Glutamatergic neuron (in vitro differentiated cells): Measurements from ENCODE around the gene AMMECR1. TPM values are rescaled to one million over a fixed set of nuclear protein-coding genes. Genes with fewer than 3 reads are reported as not detected.

Source experiments
- DNase-seq: peaks from one replicate; pipeline ENCODE4 v3.0.0; 2022
- H3K27ac Mint-ChIP-seq: one replicate; pipeline ENCODE4 v1.8.0; 2020; ENCODE audit warnings: mild to moderate bottlenecking, mixed read lengths, inconsistent platforms; ENCODE audit not compliant: unreplicated experiment
- H3K27me3 Mint-ChIP-seq: one replicate; pipeline ENCODE4 v1.8.0; 2020; ENCODE audit warnings: mild to moderate bottlenecking, moderate library complexity, mixed read lengths, inconsistent platforms; ENCODE audit not compliant: unreplicated experiment
- H3K36me3 Mint-ChIP-seq: one replicate; pipeline ENCODE4 v1.8.0; 2020; ENCODE audit warnings: mild to moderate bottlenecking, mixed read lengths, inconsistent platforms; ENCODE audit not compliant: unreplicated experiment
- H3K4me1 Mint-ChIP-seq: one replicate; pipeline ENCODE4 v1.8.0; 2020; ENCODE audit warnings: mild to moderate bottlenecking, low read depth, mixed read lengths, inconsistent platforms; ENCODE audit not compliant: unreplicated experiment
- H3K4me3 Mint-ChIP-seq: one replicate; pipeline ENCODE4 v1.8.0; 2020; ENCODE audit warnings: mild to moderate bottlenecking, mixed read lengths, inconsistent platforms; ENCODE audit not compliant: unreplicated experiment
- H3K9me3 Mint-ChIP-seq: one replicate; pipeline ENCODE4 v1.8.0; 2020; ENCODE audit warnings: mild to moderate bottlenecking, moderate library complexity, mixed read lengths, inconsistent platforms; ENCODE audit not compliant: unreplicated experiment
- CTCF ChIP-seq: fragments of 200-600 bp; sonication (generic); IDR thresholded peaks from one replicate; pipeline ENCODE4 v1.5.0; 2021; ENCODE audit not compliant: partially characterized antibody, unreplicated experiment
- total RNA-seq: library from RNA; stranded (reverse); fragmentation: NEBNext Ultra II Directional; extraction: Animal tissue kit (Norgen Biotek cat#: 25700); gene quantifications from one replicate; pipeline ENCODE4 v1.2.1, GENCODE V29; 2021; ENCODE audit not compliant: unreplicated experiment

The AMMECR1 gene
- total RNA-seq, 1 donor from 2014 or later, result 2.3 TPM

- H3K27me3 Mint-ChIP-seq, result no peaks in the 10 kb centered on the region
- TF ChIP-seq CTCF, result no peak
- H3K9me3 Mint-ChIP-seq, result peaks cover 2% of the 10 kb centered on the region
- H3K27ac Mint-ChIP-seq, result no peak overlapping the region
- H3K4me1 Mint-ChIP-seq, result no peaks in the 10 kb centered on the region
- no peak for DNase-seq
- H3K36me3 Mint-ChIP-seq, result no peaks in the 10 kb centered on the region
- H3K4me3 Mint-ChIP-seq, result no peak overlapping the region
Measured at GRCh38 chrX:110277609-110278008, 40.3 kb downstream of the AMMECR1 start.

- no peak for TF ChIP-seq CTCF
- no peaks in the 10 kb centered on the region for H3K27me3 Mint-ChIP-seq
- H3K36me3 Mint-ChIP-seq, result no peaks in the 10 kb centered on the region
Measured at GRCh38 chrX:110276778-110277177, 41.1 kb downstream of the AMMECR1 start.

GRCh38 chrX:110268886-110269285 lies 49.0 kb downstream of the AMMECR1 start:
- Mint-ChIP-seq H3K4me3 (no peak overlapping the region), H3K27ac (no peak overlapping the region), H3K9me3 (peaks cover 2% of the 10 kb centered on the region), H3K4me1 (peaks cover 2% of the 10 kb centered on the region), H3K36me3 (no peaks in the 10 kb centered on the region), H3K27me3 (no peaks in the 10 kb centered on the region)
- DNase-seq, result no peak
- no peak for TF ChIP-seq CTCF

More at GRCh38 chrX:110276778-110277177, 41.1 kb downstream of the AMMECR1 start:
- H3K27ac Mint-ChIP-seq, result no peak overlapping the region
- peaks cover 2% of the 10 kb centered on the region for H3K9me3 Mint-ChIP-seq
- DNase-seq, result no peak
- H3K4me3 Mint-ChIP-seq, result no peak overlapping the region
- no peaks in the 10 kb centered on the region for H3K4me1 Mint-ChIP-seq

GRCh38 chrX:110268395-110268794 lies 49.5 kb downstream of the AMMECR1 start:
- no peak for TF ChIP-seq CTCF
- Mint-ChIP-seq H3K4me3 (no peak overlapping the region), H3K27ac (no peak overlapping the region), H3K4me1 (peaks cover 2% of the 10 kb centered on the region), H3K27me3 (no peaks in the 10 kb centered on the region), H3K9me3 (peaks cover 2% of the 10 kb centered on the region), H3K36me3 (no peaks in the 10 kb centered on the region)
- no peak for DNase-seq

- H3K27ac Mint-ChIP-seq, result no peak overlapping the region
- no peak for DNase-seq
- H3K9me3 Mint-ChIP-seq, result no peaks in the 10 kb centered on the region
- no peak overlapping the region for H3K4me3 Mint-ChIP-seq
- H3K27me3 Mint-ChIP-seq, result no peaks in the 10 kb centered on the region
- peaks cover 2% of the 10 kb centered on the region for H3K4me1 Mint-ChIP-seq
- no peak for TF ChIP-seq CTCF
- no peaks in the 10 kb centered on the region for H3K36me3 Mint-ChIP-seq
Measured at GRCh38 chrX:110267874-110268273, 50.0 kb downstream of the AMMECR1 start.
